Astrocyte of the spinal cord (primary cell): ENCODE measurements around the gene CD83.

Experiments used
- DNase-seq: peaks from one replicate; pipeline ENCODE4 v3.0.0; 2011; ENCODE audit warnings: low read depth, low spot score
- H3K4me3 ChIP-seq: 2 replicates; pipeline ENCODE4 v1.5.1; 2011; ENCODE audit warnings: low read depth, mild to moderate bottlenecking, low read length, moderate library complexity
- CTCF ChIP-seq: IDR thresholded peaks from 2 replicates; pipeline ENCODE4 v1.5.1; 2012; ENCODE audit warnings: low read depth, mild to moderate bottlenecking, low read length, inconsistent platforms
- in situ Hi-C: cut with HindIII; loops from 2 replicates; pipeline ENCODE4 v1.10.0; 2017; ENCODE audit warnings: low sequenced_read_pairs

Gene CD83

GRCh38 chr6:14074476-14075094 is 43.0 kb upstream of the CD83 start:
- peak overlapping the region; percentile 22 for H3K4me3 ChIP-seq
- in situ Hi-C loops = no loop called here
- no peak for TF ChIP-seq CTCF
- no peak for DNase-seq

GRCh38 chr6:14075095-14075503 is 42.5 kb upstream of the CD83 start:
- peak overlapping the region; percentile 22 for H3K4me3 ChIP-seq
- no peak for TF ChIP-seq CTCF
- DNase-seq = peak; percentile 56
- in situ Hi-C loops = no loop called here

GRCh38 chr6:14077193-14077867 is 40.2 kb upstream of the CD83 start:
- in situ Hi-C loops = no loop called here
- H3K4me3 ChIP-seq = no peak overlapping the region
- no peak for DNase-seq
- no peak for TF ChIP-seq CTCF

- no peak for TF ChIP-seq CTCF
- peak; percentile 78 for DNase-seq
- H3K4me3 ChIP-seq = no peak overlapping the region
- in situ Hi-C loops = no loop called here
These were observed 38.1 kb upstream of the CD83 start for GRCh38 chr6:14079433-14079832.

GRCh38 chr6:14079971-14080370 is 37.6 kb upstream of the CD83 start:
- peak; percentile 62 for DNase-seq
- H3K4me3 ChIP-seq = no peak overlapping the region
- in situ Hi-C loops = no loop called here
- no peak for TF ChIP-seq CTCF

- TF ChIP-seq CTCF = no peak
- no peak for DNase-seq
- in situ Hi-C loops = no loop called here
- H3K4me3 ChIP-seq = no peak overlapping the region
These were observed 36.4 kb upstream of the CD83 start for GRCh38 chr6:14081126-14081525.
